GM23338 (cell line): Measurements from ENCODE around the gene CDK14. TPM values are rescaled to one million over a fixed set of nuclear protein-coding genes. Genes with fewer than 3 reads are reported as not detected.

Experiments used
- ATAC-seq: fragments of 200-7000 bp; cut with Tn5 transposase; 3 replicates; pipeline ENCODE4 v1.9.1; 2020
- DNase-seq: peaks from one replicate; pipeline ENCODE4 v3.0.0-alpha.2; 2015; ENCODE audit warnings: low spot score
- H2AFZ ChIP-seq: fragments of 200-600 bp; sonication (generic); 2 replicates; pipeline ENCODE4 v1.8.0; 2016; ENCODE audit warnings: antibody characterized with exemption, mild to moderate bottlenecking, moderate library complexity
- H3F3A ChIP-seq: fragments of 200-600 bp; sonication (generic); replicated peaks from 2 replicates; pipeline ENCODE4 v1.8.0; 2017; ENCODE audit warnings: antibody characterized with exemption, mixed run types, low read depth
- H3K27ac ChIP-seq: fragments of 200-600 bp; sonication (generic); 2 replicates; pipeline ENCODE4 v1.6.1; 2016; ENCODE audit warnings: low read depth
- H3K27me3 ChIP-seq: fragments of 200-600 bp; sonication (generic); 2 replicates; pipeline ENCODE4 v1.8.0; 2016; ENCODE audit warnings: mild to moderate bottlenecking, mixed run types, moderate library complexity; ENCODE audit not compliant: insufficient read depth
- H3K36me3 ChIP-seq: fragments of 200-600 bp; sonication (generic); 2 replicates; pipeline ENCODE4 v1.8.0; 2016; ENCODE audit warnings: mild to moderate bottlenecking; ENCODE audit not compliant: insufficient read depth
- H3K4me1 ChIP-seq: fragments of 200-600 bp; sonication (generic); 2 replicates; pipeline ENCODE4 v1.8.0; 2016; ENCODE audit warnings: mild to moderate bottlenecking, moderate library complexity; ENCODE audit not compliant: insufficient read depth
- H3K4me2 ChIP-seq: fragments of 200-600 bp; sonication (generic); 2 replicates; pipeline ENCODE4 v1.7.1; 2017; ENCODE audit warnings: mixed run types
- H3K4me3 ChIP-seq: fragments of 200-600 bp; sonication (generic); 2 replicates; pipeline ENCODE4 v1.6.1; 2016; ENCODE audit warnings: mixed run types
- H3K79me2 ChIP-seq: fragments of 200-600 bp; sonication (generic); replicated peaks from 2 replicates; pipeline ENCODE4 v1.8.0; 2017; ENCODE audit warnings: mild to moderate bottlenecking; ENCODE audit not compliant: insufficient read depth
- H3K9me2 ChIP-seq: fragments of 200-600 bp; sonication (generic); 2 replicates; pipeline ENCODE4 v1.8.0; 2017; ENCODE audit not compliant: insufficient read depth
- H4K20me1 ChIP-seq: fragments of 200-600 bp; sonication (generic); replicated peaks from 2 replicates; pipeline ENCODE4 v1.8.0; 2017; ENCODE audit warnings: mild to moderate bottlenecking; ENCODE audit not compliant: insufficient read depth
- H3K27ac Mint-ChIP-seq: 2 replicates; pipeline ENCODE4 v1.8.0; 2020; ENCODE audit warnings: inconsistent platforms, mild to moderate bottlenecking, moderate library complexity, mixed read lengths
- H3K27me3 Mint-ChIP-seq: 3 replicates; pipeline ENCODE4 v1.8.0; 2022; ENCODE audit warnings: low read depth, mild to moderate bottlenecking, moderate library complexity, mixed read lengths, inconsistent platforms; ENCODE audit not compliant: insufficient read depth, poor library complexity
- H3K36me3 Mint-ChIP-seq: 3 replicates; pipeline ENCODE4 v1.8.0; 2021; ENCODE audit warnings: low read depth, mild to moderate bottlenecking, inconsistent platforms, moderate library complexity, mixed read lengths
- H3K4me1 Mint-ChIP-seq: 3 replicates; pipeline ENCODE4 v1.8.0; 2020; ENCODE audit warnings: mild to moderate bottlenecking, inconsistent platforms, mixed read lengths
- H3K4me3 Mint-ChIP-seq: 3 replicates; pipeline ENCODE4 v1.8.0; 2021; ENCODE audit warnings: moderate library complexity, mild to moderate bottlenecking, inconsistent platforms, mixed read lengths
- H3K9me3 Mint-ChIP-seq: 3 replicates; pipeline ENCODE4 v1.8.0; 2020; ENCODE audit warnings: moderate library complexity, mild to moderate bottlenecking, inconsistent platforms, mixed read lengths
- EZH2phosphoT487 ChIP-seq: fragments of 200-600 bp; sonication (generic); IDR thresholded peaks from one replicate; pipeline ENCODE4 v1.8.1; 2018; ENCODE audit warnings: antibody characterized with exemption; ENCODE audit not compliant: unreplicated experiment
- JUNB ChIP-seq: IDR thresholded peaks from one replicate; pipeline ENCODE4 v1.6.1; 2016; ENCODE audit warnings: antibody characterized with exemption; ENCODE audit not compliant: unreplicated experiment
- POLR2AphosphoS5 ChIP-seq: IDR thresholded peaks from 2 replicates; pipeline ENCODE4 v1.6.1; 2016; ENCODE audit warnings: antibody characterized with exemption, low read depth
- REST ChIP-seq: IDR thresholded peaks from one replicate; pipeline ENCODE4 v1.6.1; 2018; ENCODE audit warnings: antibody characterized with exemption; ENCODE audit not compliant: unreplicated experiment
- ZNF462 ChIP-seq: fragments of 250-450 bp; sonication (Bioruptor Pico); IDR thresholded peaks from 2 replicates; pipeline ENCODE4 v1.5.0; 2020; ENCODE audit warnings: mild to moderate bottlenecking, moderate library complexity
- polyA plus RNA-seq: library from polyadenylated mRNA; unstranded; fragments of >200 nt; fragmentation: Nextera tagmentation; extraction: Ambion mirVana; gene quantifications from 2 replicates; pipeline ENCODE4 v1.2.1, GENCODE V29; 2016
- total RNA-seq: library from RNA; depleted of rRNA; stranded (reverse); fragments of >200 nt; shearing (Covaris generic); gene quantifications from 2 replicates; pipeline ENCODE4 v1.2.3, GENCODE V29; 2014

Gene CDK14
- total and polyA plus RNA-seq, 2 experiments from 2014 or later = 11.2 to 24.0 TPM

GRCh38 chr7:90613088-90613498 is 17.0 kb downstream of the CDK14 start (continued):
- TF ChIP-seq ZNF462 (CRISPR knock-in tag) (no peak), EZH2phosphoT487 (no peak), JUNB (no peak)

GRCh38 chr7:90617442-90617841 is 21.3 kb downstream of the CDK14 start:
- no peak for ATAC-seq
- Histone ChIP-seq H3K9me2 (no peaks in the 10 kb centered on the region), H3K4me1 (peaks cover 30% of the 10 kb centered on the region), H3K27ac (no peak overlapping the region), H3K27me3 (peaks cover 17% of the 10 kb centered on the region; the same call in 1 of the 2 replicates), H3K4me3 (no peak overlapping the region), H4K20me1 (peaks cover 5% of the 10 kb centered on the region; the same call in 1 of the 2 replicates), H3F3A (no peaks in the 10 kb centered on the region), H2AFZ (no peak overlapping the region), H3K36me3 (no peaks in the 10 kb centered on the region), H3K79me2 (peaks cover 58% of the 10 kb centered on the region), H3K4me2 (no peak overlapping the region)
- Mint-ChIP-seq H3K27ac (no peak overlapping the region), H3K4me1 (peaks cover 56% of the 10 kb centered on the region), H3K27me3 (peaks cover 1% of the 10 kb centered on the region), H3K36me3 (no peaks in the 10 kb centered on the region), H3K4me3 (no peak overlapping the region), H3K9me3 (no peaks in the 10 kb centered on the region)
- DNase-seq = no peak
- TF ChIP-seq REST = no peak
- TF ChIP-seq ZNF462 (CRISPR knock-in tag) = no peak
- TF ChIP-seq POLR2AphosphoS5 = no peak
